Non-pigmented ciliary epithelial cell (primary cell): ENCODE results near the gene SYNJ2.
"Not testable (repeated sequence)": the region's sequence is repeated elsewhere in the genome, so short reads cannot be mapped to it uniquely, and the experiment has no call there.

Experiments used
- DNase-seq: peaks from one replicate; pipeline ENCODE4 v3.0.0-alpha.2; 2010; ENCODE audit warnings: low read depth

Gene SYNJ2, protein sequence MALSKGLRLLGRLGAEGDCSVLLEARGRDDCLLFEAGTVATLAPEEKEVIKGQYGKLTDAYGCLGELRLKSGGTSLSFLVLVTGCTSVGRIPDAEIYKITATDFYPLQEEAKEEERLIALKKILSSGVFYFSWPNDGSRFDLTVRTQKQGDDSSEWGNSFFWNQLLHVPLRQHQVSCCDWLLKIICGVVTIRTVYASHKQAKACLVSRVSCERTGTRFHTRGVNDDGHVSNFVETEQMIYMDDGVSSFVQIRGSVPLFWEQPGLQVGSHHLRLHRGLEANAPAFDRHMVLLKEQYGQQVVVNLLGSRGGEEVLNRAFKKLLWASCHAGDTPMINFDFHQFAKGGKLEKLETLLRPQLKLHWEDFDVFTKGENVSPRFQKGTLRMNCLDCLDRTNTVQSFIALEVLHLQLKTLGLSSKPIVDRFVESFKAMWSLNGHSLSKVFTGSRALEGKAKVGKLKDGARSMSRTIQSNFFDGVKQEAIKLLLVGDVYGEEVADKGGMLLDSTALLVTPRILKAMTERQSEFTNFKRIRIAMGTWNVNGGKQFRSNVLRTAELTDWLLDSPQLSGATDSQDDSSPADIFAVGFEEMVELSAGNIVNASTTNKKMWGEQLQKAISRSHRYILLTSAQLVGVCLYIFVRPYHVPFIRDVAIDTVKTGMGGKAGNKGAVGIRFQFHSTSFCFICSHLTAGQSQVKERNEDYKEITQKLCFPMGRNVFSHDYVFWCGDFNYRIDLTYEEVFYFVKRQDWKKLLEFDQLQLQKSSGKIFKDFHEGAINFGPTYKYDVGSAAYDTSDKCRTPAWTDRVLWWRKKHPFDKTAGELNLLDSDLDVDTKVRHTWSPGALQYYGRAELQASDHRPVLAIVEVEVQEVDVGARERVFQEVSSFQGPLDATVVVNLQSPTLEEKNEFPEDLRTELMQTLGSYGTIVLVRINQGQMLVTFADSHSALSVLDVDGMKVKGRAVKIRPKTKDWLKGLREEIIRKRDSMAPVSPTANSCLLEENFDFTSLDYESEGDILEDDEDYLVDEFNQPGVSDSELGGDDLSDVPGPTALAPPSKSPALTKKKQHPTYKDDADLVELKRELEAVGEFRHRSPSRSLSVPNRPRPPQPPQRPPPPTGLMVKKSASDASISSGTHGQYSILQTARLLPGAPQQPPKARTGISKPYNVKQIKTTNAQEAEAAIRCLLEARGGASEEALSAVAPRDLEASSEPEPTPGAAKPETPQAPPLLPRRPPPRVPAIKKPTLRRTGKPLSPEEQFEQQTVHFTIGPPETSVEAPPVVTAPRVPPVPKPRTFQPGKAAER (N-terminal part only)

DNA sequence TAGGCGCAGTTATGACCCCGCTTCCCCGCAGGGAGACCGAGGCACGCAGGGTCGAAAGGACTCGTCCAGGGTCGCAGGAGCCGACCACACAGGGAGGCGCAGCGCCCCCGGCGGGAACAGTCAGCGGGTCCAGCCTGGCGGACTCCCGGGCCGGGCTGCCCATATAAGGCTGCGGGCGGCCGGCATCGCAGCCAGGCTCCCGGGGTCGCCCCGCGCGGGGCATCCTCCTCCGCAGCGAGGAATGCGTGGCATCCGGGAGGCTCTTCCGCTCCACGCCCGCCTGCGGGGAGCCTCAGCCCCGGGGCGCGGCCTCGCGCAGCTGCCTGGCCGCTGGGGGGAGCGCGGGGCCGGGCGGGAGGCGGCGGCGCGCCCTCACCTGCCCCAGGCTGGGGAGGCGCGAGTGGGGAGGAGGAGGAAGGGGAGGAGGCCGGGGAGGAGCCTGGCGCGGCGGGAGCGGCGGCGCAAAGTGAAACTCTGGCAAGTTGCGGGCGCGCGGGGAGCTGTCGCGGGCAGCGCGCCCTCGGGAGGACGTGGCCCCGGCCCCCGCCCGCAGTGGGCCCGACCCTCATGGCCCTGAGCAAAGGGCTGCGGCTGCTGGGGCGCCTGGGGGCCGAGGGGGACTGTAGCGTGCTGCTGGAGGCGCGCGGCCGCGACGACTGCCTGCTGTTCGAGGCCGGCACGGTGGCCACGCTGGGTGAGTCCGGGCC is at the start of gene SYNJ2:
SYNJ2 (plus strand) TSS at position 469 of the 707 bp plus-strand sequence; CDS start at position 568, 99 bp downstream.
- no peak for DNase-seq

DNA sequence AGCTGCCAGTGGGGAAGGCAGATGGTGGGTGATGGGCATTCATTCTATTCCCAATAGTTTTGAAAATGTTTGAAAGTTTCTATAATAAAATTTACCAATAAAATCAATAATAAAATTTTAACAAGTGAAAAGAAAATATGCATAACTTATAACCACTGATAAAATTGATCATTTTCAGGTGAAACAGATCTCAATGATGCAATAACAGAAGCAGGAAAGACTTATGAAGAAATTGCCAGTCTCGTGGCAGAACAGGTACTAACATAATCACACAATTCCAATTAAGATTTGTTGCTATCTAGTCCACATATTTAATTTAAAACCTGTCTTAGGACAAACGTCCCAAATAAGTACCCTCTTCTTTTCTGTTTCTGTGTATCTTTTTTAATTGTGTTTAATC is 45.9 kb upstream of the SYNJ2 start:
- no peak for DNase-seq

DNA sequence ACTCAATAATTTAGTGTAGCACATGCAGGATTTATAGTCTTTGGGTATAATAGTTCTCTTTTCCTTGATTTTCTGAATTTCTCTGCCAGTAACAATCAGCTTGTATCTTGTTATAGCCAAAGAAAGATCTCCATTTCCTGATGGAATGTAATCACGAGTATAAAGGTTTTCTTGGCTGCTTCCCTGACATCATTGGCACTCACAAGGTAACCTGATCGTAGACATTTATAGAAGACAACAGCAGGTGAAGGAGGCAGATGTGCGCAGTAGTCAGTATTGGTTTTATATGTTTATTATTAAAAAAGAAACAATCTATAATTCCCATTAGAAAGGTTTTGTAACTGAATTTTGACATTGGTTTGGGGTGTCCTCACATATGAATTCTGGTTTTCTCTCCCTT is 44.3 kb upstream of the SYNJ2 start:
- no peak for DNase-seq

DNA sequence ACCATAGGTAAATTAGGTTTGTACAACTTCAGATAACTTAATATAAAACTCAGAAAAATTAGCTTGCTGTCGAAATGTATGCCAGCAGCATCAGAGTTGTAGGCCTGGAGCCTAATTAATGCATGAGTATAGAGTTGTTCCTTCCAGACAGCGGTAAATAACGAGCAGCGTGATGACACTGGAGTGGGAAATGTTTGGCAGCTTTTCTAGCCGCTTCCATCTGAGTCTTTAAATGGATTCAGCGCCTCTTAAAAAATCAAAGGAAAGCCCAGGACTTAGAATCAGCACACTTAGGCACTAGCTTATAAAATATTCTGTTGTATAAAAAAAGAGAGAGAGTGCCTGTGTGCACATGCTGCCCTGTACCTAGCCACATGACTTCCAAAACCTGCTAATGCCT is 43.7 kb upstream of the SYNJ2 start:
- no peak for DNase-seq

DNA sequence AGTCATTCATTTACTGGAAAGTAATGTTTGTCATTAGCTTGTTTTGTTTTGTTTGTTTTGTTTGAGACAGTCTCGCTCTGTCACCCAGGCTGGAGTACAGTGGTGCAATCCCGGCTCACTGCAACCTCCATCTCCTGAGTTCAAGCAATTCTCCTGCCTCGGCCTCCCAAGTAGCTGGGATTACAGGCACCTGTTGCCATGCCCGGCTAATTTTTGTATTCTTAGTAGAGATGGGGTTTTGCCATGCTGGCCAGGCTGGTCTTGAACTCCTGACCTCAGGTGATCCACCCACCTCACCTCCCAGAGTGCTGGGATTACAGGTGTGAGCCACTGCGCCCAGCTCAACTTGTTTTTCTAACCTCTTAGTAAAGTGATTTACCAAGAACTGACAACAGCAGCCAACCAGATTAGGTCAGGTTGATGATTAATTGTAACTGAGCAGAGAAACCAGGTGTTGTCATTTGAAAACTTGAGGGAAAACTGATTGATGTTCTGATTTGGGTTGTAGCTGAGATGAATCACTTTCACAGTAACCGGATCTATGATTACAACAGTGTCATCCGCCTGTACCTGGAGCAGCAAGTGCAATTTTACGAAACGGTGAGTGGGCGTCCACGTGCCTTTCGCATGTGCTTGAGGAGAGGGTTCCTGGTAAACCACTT is 41.2 kb upstream of the SYNJ2 start:
- DNase-seq, result not testable (repeated sequence)

DNA sequence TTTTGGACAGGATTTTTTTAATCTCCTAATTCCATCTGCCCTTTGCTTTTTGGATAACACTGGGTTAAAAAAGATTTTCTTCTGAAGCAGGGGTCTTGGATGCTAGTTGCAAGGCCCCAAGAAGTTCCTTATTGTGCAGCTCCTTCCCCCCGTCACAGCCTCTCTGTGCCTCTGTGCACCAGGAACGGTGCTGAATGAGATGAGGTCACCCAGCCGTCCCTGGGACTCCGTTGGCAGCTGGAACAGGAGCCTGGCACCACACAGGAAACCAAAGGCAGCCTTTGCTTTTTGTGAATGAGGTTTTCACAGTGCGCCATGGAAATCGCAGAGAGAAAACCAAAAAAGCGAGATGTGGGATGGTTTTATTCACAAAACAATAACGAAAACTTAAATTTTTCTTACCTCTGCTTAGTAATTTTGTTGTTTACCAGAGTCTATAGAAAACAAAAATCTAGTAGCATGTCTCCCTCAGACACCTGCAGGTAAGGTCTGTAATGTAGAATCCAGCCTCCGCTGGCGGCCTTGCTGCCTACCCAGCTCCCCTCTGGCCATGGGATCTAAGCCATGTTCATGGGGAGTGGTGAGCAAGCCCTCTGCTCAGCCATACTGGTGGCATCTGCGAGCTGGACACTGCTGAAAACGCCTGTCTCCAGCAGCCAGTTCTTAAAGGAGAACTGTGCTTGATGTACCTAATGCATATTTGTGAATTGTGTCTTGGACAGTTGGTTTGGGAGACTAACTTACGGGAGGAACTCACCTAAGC is 40.4 kb upstream of the SYNJ2 start:
- DNase-seq, result no peak

DNA sequence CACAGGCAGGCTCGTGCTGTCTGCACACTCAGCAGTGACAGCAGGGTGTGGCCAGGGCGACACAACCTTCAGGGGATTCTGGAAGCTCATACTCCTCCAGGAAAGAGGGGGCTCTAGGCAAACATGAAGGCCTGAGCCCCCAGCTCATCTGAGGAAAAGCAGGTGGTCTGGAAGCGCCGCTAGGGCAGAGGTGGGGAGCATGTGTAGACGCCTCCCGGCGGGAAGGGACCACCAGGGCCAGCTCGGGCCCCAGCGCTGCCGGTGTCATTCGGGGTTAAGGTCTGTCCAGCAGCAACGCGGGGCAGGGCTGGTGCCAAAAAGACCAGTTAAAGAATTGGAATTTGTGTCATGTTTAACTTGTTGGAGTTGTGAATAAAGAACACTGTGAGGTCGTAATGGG is 39.3 kb upstream of the SYNJ2 start:
- no peak for DNase-seq

DNA sequence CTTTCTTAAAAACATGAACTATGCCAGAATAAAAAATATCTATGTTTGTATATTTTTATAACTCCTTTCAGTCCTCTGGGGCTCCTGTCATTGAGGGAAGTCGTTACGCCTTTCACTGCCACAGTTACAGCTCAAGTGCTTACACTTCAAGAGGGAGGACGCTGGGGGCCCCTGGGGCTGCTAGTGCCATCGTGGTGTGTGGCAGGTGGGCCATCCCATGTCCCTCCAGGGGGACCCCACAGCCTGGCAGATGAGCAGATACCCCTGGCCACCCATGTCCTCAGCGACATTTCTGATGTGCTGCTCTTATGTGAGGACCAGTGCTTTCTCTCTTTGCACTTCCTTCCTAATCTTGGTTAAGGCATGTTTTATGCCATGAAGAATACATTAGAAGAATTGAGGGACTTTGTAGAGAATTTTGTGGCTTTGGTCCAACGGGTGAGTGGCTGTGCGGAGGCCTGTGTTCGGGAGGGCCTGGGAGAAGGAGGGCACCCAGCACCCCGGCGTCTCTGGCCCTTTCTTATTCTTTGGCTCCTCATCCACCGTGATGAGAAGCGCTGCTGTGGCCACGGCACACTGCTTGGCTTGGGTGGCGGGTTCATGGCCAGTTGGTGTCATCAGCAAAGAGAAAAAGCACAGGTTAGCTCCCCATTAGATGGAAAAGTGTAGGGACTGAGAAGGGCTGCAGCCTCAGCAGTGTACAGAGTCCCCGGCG is 38.3 kb upstream of the SYNJ2 start:
- no peak for DNase-seq

DNA sequence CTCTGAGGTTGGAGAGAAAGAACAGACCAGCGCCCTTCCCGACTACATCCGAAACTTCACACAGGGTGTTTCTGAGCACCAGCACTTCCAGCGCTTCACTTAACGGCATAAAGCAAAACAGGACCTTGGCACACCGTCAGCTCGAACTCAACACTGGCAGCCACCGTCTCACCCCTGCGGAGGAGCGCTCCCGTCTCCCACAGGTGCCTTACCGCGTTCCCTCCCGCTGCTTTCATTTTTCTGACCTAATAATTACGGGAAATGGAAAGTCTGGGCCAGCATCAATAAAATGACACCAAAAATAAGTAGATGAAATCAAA is 37.7 kb upstream of the SYNJ2 start:
- DNase-seq, result no peak

DNA sequence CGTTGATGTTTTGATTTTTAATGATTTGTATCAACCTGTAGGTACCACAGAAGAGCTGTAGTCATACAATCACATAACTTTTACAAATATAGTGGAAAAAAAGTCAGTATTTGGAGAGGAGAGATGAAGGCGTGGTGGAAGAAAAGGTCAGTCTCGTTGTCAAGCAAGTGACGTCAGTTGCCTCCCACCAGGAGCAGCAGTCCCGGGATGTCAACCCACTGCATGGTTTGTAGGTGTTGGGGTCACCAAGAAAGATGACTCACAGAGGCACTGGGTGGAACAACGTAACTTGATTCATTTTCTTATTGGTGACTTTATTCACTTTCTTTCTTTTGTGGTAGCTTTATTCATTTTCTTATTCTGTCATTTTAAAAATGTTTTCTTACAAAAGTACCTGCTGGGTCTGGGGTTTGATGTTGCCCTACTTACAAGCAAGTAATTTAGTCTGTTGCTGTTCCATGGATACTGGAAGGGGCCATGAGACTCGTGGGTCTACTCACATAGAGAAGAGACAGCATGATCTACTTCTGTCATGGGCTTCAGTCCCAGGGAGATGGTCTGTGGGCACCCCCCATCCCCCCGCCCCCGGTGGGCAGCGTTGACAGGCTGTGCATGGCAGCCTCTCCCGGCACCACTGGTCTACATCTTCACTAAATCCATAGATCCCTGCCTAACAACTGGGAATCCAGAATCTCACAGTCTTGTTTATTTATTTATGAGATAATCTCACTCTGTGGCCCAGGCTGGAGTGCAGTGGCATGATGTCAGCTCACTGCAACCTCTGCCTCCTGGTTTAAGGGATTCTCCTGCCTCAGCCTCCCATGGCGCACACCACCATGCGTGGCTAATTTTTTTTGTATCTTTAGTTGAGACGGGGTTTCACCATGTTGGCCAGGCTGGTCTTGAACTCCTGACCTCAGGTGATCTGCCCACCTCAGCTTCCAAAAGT is 36.4 kb upstream of the SYNJ2 start:
- DNase-seq, result peak; percentile 28

DNA sequence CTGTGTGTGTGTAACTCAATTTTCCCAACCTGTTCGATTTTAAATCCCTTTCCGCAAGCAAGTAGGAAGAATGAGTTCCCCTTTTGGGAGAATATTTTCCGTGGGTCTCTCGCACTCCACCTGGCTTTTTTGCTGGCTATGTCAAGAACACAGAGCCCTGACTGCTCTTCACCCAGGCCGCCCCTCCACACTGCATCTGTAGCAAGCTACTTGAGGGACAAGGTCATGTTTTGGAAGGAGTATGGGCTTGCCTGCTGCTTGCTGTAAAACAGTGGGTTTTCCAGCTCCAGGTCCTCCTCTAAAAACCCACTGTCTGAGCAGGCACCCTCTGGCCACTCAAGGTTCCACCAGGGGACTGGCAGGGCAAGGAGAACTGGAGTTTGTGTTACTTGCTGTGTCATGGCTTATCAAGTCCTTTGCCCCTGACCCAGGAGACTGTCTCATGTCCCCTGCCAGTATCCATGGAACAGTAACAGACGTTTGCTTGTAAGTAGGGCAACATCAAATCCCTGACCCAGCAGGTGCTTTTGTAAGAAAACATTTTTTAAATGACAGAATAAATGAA is 35.5 kb upstream of the SYNJ2 start:
- no peak for DNase-seq

DNA sequence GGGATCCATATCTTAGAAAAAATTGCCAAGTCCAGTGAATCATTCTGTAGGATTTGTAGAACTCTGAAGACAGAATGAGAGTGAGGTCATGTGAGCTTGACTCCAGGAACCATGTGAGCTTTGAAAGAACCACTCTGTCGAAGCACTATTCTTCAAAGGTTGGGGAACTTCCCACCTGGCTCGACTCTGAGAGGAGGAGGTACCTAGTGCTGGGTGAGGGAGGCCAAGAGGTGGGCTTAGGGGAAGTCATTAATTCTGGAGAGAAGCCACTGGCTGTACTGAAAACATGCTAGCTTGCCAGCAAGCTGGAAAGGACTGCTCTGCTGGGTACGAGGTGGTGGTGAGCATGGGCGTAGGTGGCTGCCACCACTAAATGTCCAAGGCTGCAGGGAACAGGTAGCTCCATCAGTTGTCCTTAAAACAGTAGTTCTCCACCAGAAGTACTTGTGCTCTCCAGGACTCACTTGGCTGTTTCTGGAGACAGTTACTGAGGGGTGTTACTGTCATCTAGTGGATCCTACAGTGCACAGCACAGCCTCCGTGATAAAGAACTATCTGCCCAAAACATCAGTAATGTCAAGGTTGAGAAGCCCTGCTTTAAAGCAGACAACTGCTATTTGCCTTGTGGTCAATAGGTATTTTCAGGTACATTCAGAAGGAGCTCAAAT is 34.7 kb upstream of the SYNJ2 start:
- no peak for DNase-seq

DNA sequence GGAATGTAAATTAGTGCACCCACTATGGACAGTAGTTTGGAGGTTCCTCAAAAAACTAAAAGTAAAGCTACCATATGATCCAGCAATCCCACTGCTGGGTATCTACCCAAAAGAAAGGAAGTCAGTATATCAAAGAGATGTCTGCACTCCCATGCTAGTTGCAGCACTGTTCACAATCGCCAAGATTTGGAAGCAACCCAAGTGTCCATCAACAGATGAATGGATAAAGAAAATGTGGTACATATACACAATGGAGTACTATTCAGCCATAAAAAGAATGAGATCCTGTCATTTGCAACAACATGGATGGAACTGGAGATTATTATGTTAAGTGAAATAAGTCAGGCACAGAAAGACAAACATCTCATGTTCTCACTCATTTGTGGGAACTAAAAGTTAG is 30.8 kb upstream of the SYNJ2 start:
- not testable (repeated sequence) for DNase-seq

DNA sequence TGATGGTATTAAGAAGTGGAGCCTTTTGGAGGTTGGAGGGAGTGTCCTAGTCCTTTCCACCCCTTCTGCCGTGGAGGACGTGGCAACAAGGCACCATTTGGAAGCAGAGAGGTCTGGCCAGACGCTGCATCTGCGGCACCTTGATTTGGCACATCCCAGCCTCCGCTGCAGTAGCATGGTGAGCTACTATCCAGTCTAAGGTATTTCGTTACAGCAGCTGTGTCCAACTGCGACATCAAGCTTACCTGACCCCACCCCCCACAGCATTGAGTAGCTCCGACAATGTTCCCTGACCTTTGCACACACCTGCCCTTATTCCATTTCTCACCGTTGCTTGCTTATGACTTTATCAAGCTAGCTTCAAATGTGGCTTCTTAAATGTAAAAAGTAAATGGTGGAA is 29.8 kb upstream of the SYNJ2 start:
- no peak for DNase-seq

DNA sequence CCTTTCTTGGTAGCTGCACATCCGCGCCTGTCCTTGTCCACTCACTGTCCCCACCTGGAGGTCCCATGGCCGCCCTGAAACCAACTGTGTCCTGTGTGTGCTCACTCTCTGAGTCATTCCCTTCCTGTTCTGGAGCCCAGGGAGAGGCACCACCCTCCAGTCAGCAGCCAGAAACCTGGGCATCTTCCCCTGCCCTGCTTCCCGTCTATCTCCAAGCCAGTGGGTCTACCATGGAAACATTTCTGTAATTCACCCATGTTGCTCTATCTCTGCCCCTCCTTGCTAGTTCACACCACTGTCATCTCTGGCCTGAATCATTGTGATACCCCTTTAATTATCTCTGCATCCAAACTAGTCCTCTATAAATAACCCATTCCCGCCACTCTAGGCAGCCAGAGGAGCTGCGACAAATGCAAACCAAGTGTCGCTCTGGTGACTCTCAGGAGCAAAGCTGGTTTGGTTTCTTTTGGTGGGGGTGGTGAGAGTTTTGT is 28.8 kb upstream of the SYNJ2 start:
- DNase-seq, result no peak

DNA sequence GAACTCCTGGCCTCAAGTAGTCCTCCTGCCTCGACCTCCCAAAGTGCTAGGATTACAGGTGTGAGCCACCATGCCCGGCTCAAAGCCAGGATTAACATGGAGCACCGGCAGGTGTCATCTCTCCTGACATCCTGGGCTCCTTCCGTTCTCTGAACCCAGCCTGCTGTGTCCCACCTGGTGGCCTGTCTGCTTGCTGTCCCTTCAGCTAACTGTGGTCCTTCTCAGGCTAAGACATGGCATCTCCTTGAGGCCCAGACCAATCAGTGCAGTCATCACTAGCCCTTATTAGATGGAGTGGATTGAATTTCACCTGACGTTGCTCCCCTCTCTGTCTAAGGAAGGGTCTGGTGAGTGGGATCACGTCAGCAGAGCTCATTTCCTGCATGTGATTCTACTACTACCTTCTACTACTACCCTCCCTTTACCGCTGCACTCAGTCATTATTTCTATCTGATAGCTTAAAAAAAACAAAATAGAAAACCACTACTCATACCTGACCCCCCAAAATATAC is 28.0 kb upstream of the SYNJ2 start:
- DNase-seq, result no peak
